CD4-positive, CD25-positive, alpha-beta regulatory T cell (primary cell): ENCODE measurements around the gene MAP3K5. TPM values are rescaled to one million over a fixed set of nuclear protein-coding genes. Genes with fewer than 3 reads are reported as not detected.

Source experiments
- ATAC-seq, 2 donors: fragments of 150-1000 bp; cut with Tn5 transposase; one replicate each; pipeline ENCODE4 v1.10.0; 2021; ENCODE audit warnings: low read depth in 2 of 2, moderate number of reproducible peaks in 2 of 2, moderate library complexity in 1 of 2
- DNase-seq, 3 donors: peaks; one replicate each; pipeline versions ENCODE4 v3.0.0 to v3.0.0-alpha.2; 2012 to 2022; ENCODE audit warnings: mixed read lengths in 1 of 3
- H3K27ac ChIP-seq: one replicate; pipeline ENCODE4 v1.7.0; 2013; ENCODE audit warnings: mild to moderate bottlenecking, low read length; ENCODE audit not compliant: insufficient read depth, poor library complexity, severe bottlenecking
- H3K27me3 ChIP-seq: one replicate; pipeline ENCODE4 v1.7.0; 2013; ENCODE audit warnings: low read length; ENCODE audit not compliant: control insufficient read depth, insufficient read depth
- H3K36me3 ChIP-seq: one replicate; pipeline ENCODE4 v1.7.0; 2013; ENCODE audit warnings: mild to moderate bottlenecking, low read length, moderate library complexity; ENCODE audit not compliant: control insufficient read depth, insufficient read depth
- H3K4me1 ChIP-seq: 2 replicates; pipeline ENCODE4 v1.7.0; 2013; ENCODE audit warnings: mild to moderate bottlenecking, low read length; ENCODE audit not compliant: insufficient read depth, control insufficient read depth, poor library complexity, severe bottlenecking
- H3K4me3 ChIP-seq: one replicate; pipeline ENCODE4 v1.7.0; 2013; ENCODE audit warnings: low read depth, mild to moderate bottlenecking, low read length, moderate library complexity
- H3K9me3 ChIP-seq, 2 experiments: 1 replicate in 1 of 2; 2 replicates in 1 of 2; pipeline ENCODE4 v1.7.0; 2013; ENCODE audit warnings: low read length in 2 of 2, mild to moderate bottlenecking in 1 of 2, moderate library complexity in 1 of 2; ENCODE audit not compliant: control insufficient read depth in 2 of 2
- H3K27ac Mint-ChIP-seq, 3 donors: one replicate each; pipeline ENCODE4 v1.8.0; 2020 to 2022; ENCODE audit warnings: mild to moderate bottlenecking in 3 of 3, mixed read lengths in 3 of 3, moderate library complexity in 2 of 3
- H3K27me3 Mint-ChIP-seq: one replicate; pipeline ENCODE4 v1.8.0; 2022; ENCODE audit warnings: mild to moderate bottlenecking, mixed read lengths
- H3K36me3 Mint-ChIP-seq: one replicate; pipeline ENCODE4 v1.8.0; 2020; ENCODE audit warnings: mixed read lengths
- H3K4me1 Mint-ChIP-seq, 4 donors: one replicate each; pipeline ENCODE4 v1.8.0; 2020 to 2022; ENCODE audit warnings: mixed read lengths in 4 of 4, mild to moderate bottlenecking in 1 of 4
- H3K4me3 Mint-ChIP-seq, 4 donors: one replicate each; pipeline ENCODE4 v1.8.0; 2020 to 2022; ENCODE audit warnings: mild to moderate bottlenecking in 4 of 4, mixed read lengths in 4 of 4, moderate library complexity in 3 of 4
- H3K9me3 Mint-ChIP-seq, 7 donors: one replicate each; pipeline ENCODE4 v1.8.0; 2020 to 2022; ENCODE audit warnings: mixed read lengths in 7 of 7, mild to moderate bottlenecking in 3 of 7, moderate library complexity in 2 of 7
- polyA plus RNA-seq, 4 donors: library from polyadenylated mRNA; unstranded; fragments of 300-500 nt; fragmentation: Illumina TruSeq; gene quantifications; one replicate each; pipeline ENCODE4 v1.2.3, GENCODE V29; 2021
- total RNA-seq: library from RNA; stranded (reverse); gene quantifications from one replicate; pipeline ENCODE4 v1.2.3, GENCODE V29; 2022

Gene MAP3K5
- total and polyA plus RNA-seq, 5 donors from 2014 or later: 14.4 to 44.0 (median 20.5) TPM

GRCh38 chr6:136609873-136610706 is 182.2 kb downstream of the MAP3K5 start:
- H3K27me3 Mint-ChIP-seq: no peaks in the 10 kb centered on the region
- Histone ChIP-seq H3K4me3 (no peak overlapping the region), H3K27ac (no peak overlapping the region), H3K4me1 (no peaks in the 10 kb centered on the region), H3K36me3 (peaks cover 68% of the 10 kb centered on the region), H3K9me3 (no peaks in the 10 kb centered on the region), H3K27me3 (no peaks in the 10 kb centered on the region)
- H3K9me3 Mint-ChIP-seq: no peaks in the 10 kb centered on the region
- H3K36me3 Mint-ChIP-seq: peaks cover 68% of the 10 kb centered on the region
- H3K27ac Mint-ChIP-seq: peak overlapping the region; percentile 37 to 70 (median 45)
- peaks cover 9 to 19% (median 14%) of the 10 kb centered on the region in 4 donors for H3K4me1 Mint-ChIP-seq
- peak in 1 of 3 donors; percentile 4 for DNase-seq
- ATAC-seq: no peak
- no peak overlapping the region for H3K4me3 Mint-ChIP-seq

GRCh38 chr6:136608991-136609390 is 183.3 kb downstream of the MAP3K5 start:
- Mint-ChIP-seq H3K9me3 (no peaks in the 10 kb centered on the region), H3K27me3 (no peaks in the 10 kb centered on the region), H3K4me3 (no peak overlapping the region), H3K4me1 (peaks cover 9 to 19% (median 14%) of the 10 kb centered on the region in 4 donors), H3K27ac (peak overlapping the region in 2 of 3 donors; percentile 18 to 45), H3K36me3 (peaks cover 65% of the 10 kb centered on the region)
- Histone ChIP-seq H3K36me3 (peaks cover 74% of the 10 kb centered on the region), H3K4me1 (no peaks in the 10 kb centered on the region), H3K27ac (no peak overlapping the region), H3K9me3 (no peaks in the 10 kb centered on the region), H3K27me3 (no peaks in the 10 kb centered on the region), H3K4me3 (no peak overlapping the region)
- no peak for DNase-seq
- no peak for ATAC-seq

- DNase-seq (peak; percentile 60 to 81 (median 74)), ATAC-seq (peak; percentile 91 to 93)
- Mint-ChIP-seq H3K36me3 (peaks cover 64% of the 10 kb centered on the region), H3K27ac (peak overlapping the region; percentile 8 to 45 (median 21)), H3K27me3 (no peaks in the 10 kb centered on the region), H3K4me1 (peaks cover 9 to 19% (median 14%) of the 10 kb centered on the region in 4 donors), H3K9me3 (no peaks in the 10 kb centered on the region), H3K4me3 (no peak overlapping the region)
- Histone ChIP-seq H3K27me3 (no peaks in the 10 kb centered on the region), H3K27ac (no peak overlapping the region), H3K4me1 (no peaks in the 10 kb centered on the region), H3K9me3 (no peaks in the 10 kb centered on the region), H3K4me3 (no peak overlapping the region), H3K36me3 (peaks cover 73% of the 10 kb centered on the region)
These were observed 184.1 kb downstream of the MAP3K5 start for GRCh38 chr6:136607932-136608772.

GRCh38 chr6:136607204-136607931 is 184.9 kb downstream of the MAP3K5 start:
- H3K27me3 ChIP-seq: no peaks in the 10 kb centered on the region
- no peak overlapping the region for H3K27ac ChIP-seq
- Mint-ChIP-seq H3K27me3 (no peaks in the 10 kb centered on the region), H3K27ac (no peak overlapping the region), H3K4me1 (peaks cover 9 to 19% (median 14%) of the 10 kb centered on the region in 4 donors), H3K9me3 (no peaks in the 10 kb centered on the region), H3K36me3 (peaks cover 61% of the 10 kb centered on the region), H3K4me3 (no peak overlapping the region)
- ATAC-seq (no peak), DNase-seq (no peak)
- no peaks in the 10 kb centered on the region for H3K4me1 ChIP-seq
- no peaks in the 10 kb centered on the region for H3K9me3 ChIP-seq
- no peak overlapping the region for H3K4me3 ChIP-seq
- peaks cover 72% of the 10 kb centered on the region for H3K36me3 ChIP-seq

- H3K4me1 Mint-ChIP-seq: peaks cover 9 to 13% (median 11%) of the 10 kb centered on the region in 4 donors
- Histone ChIP-seq H3K4me3 (no peak overlapping the region), H3K4me1 (no peaks in the 10 kb centered on the region), H3K27me3 (no peaks in the 10 kb centered on the region), H3K27ac (no peak overlapping the region), H3K9me3 (no peaks in the 10 kb centered on the region), H3K36me3 (peaks cover 68% of the 10 kb centered on the region)
- H3K9me3 Mint-ChIP-seq: no peaks in the 10 kb centered on the region
- peaks cover 55% of the 10 kb centered on the region for H3K36me3 Mint-ChIP-seq
- no peak for DNase-seq
- no peaks in the 10 kb centered on the region for H3K27me3 Mint-ChIP-seq
- no peak overlapping the region for H3K4me3 Mint-ChIP-seq
- ATAC-seq: no peak
- H3K27ac Mint-ChIP-seq: peak overlapping the region in 1 of 3 donors; percentile 5
These were observed 187.3 kb downstream of the MAP3K5 start for GRCh38 chr6:136604928-136605510.

GRCh38 chr6:136604328-136604825 is 187.9 kb downstream of the MAP3K5 start:
- no peaks in the 10 kb centered on the region for H3K9me3 Mint-ChIP-seq
- H3K27ac ChIP-seq: no peak overlapping the region
- peaks cover 71% of the 10 kb centered on the region for H3K36me3 ChIP-seq
- H3K27ac Mint-ChIP-seq: no peak overlapping the region
- DNase-seq (no peak), ATAC-seq (no peak)
- H3K4me3 ChIP-seq: no peak overlapping the region
- H3K9me3 ChIP-seq: no peaks in the 10 kb centered on the region
- H3K4me1 Mint-ChIP-seq: peaks cover 6 to 13% (median 10%) of the 10 kb centered on the region in 4 donors
- H3K4me3 Mint-ChIP-seq: no peak overlapping the region
- H3K27me3 ChIP-seq: no peaks in the 10 kb centered on the region
- H3K4me1 ChIP-seq: no peaks in the 10 kb centered on the region
- H3K36me3 Mint-ChIP-seq: peaks cover 51% of the 10 kb centered on the region
- H3K27me3 Mint-ChIP-seq: no peaks in the 10 kb centered on the region

- no peaks in the 10 kb centered on the region for H3K4me1 ChIP-seq
- H3K4me1 Mint-ChIP-seq: peaks cover 4 to 9% (median 6%) of the 10 kb centered on the region in 4 donors
- no peaks in the 10 kb centered on the region for H3K27me3 ChIP-seq
- H3K36me3 ChIP-seq: peaks cover 70% of the 10 kb centered on the region
- no peak overlapping the region for H3K4me3 Mint-ChIP-seq
- no peaks in the 10 kb centered on the region for H3K9me3 ChIP-seq
- ATAC-seq: no peak
- H3K27ac ChIP-seq: no peak overlapping the region
- no peaks in the 10 kb centered on the region for H3K9me3 Mint-ChIP-seq
- no peak overlapping the region for H3K4me3 ChIP-seq
- no peak for DNase-seq
- peaks cover 48% of the 10 kb centered on the region for H3K36me3 Mint-ChIP-seq
- no peak overlapping the region for H3K27ac Mint-ChIP-seq
- H3K27me3 Mint-ChIP-seq: no peaks in the 10 kb centered on the region
These were observed 191.5 kb downstream of the MAP3K5 start for GRCh38 chr6:136600818-136601217.
